ENCODE data around the gene MAGEA11.
"Not testable (repeated sequence)": the region's sequence is repeated elsewhere in the genome, so short reads cannot be mapped to it uniquely, and the experiment has no call there.

The MAGEA11 gene

GRCh38 chrX:149711545-149712236 lies at the start of gene MAGEA11:
MAGEA11 (plus strand) TSS chrX:149712060; CDS start chrX:149713160, 1,100 bp downstream.
- DNase-seq: peak; percentile 65

GRCh38 chrX:149675088-149675487 lies 36.8 kb upstream of the MAGEA11 start:
- not testable (repeated sequence) for DNase-seq

DNA sequence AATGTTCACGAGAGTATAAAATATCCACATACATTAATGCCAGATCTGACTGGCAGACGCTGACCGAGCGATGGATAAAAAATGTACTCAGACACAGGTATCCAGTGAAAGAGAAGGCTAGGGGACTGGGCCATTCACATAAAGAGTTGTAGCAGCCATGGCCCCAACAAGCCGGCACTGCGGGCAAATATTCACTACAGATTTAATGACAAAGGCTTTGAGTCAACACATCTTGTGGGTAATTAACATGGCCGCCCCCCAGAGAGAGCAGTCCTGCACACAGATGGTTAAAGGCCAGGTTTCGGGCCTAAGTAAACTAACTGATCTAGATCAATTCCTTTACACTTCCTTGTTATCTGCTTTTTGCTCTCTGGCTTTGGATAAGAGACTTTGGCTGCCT lies 36.3 kb upstream of the MAGEA11 start:
- not testable (repeated sequence) for DNase-seq

DNA sequence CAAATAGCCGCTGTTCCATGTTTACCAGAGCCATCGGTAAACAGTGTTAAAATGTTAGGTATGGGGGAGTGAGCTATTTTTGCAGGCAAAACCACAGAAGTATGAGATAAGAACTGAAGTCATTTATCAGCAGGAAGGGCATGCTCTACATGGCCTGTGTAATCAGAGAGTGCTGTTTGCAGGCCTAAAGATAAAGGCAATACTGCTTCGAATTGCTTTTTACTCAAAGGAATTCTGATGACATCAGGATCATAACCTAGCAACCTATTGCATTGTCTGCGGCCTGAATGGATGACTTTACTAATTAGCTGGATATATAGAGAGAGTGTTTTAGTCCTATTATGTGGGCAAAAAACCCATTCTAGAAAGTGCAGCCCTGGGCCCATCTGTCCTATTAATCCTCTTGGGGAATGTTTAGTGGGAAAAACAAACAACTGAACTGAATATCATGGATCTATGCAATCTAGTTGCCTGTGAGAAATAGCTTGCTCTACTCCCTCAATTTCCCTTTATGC lies 32.6 kb upstream of the MAGEA11 start:
- not testable (repeated sequence) for DNase-seq

DNA sequence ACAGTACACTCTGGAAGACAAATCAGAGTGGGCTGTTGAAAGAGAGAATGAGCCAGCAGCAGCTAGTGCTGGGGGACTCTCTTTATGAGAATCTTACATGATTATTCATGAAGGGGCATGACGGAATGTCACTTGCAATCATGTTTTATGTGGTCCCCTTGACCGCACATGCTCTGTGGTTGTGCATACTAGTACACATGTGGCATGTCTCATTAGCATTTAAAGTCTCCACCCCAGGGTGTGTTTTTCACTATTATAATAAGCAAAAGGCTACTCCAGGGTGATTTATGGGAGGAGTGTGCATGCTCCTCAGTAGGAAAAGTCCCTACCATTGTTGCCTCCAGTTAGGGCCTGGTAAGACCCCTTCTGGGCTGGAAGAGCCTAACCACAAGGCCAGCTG lies 30.7 kb upstream of the MAGEA11 start:
- DNase-seq: peak; percentile 14

DNA sequence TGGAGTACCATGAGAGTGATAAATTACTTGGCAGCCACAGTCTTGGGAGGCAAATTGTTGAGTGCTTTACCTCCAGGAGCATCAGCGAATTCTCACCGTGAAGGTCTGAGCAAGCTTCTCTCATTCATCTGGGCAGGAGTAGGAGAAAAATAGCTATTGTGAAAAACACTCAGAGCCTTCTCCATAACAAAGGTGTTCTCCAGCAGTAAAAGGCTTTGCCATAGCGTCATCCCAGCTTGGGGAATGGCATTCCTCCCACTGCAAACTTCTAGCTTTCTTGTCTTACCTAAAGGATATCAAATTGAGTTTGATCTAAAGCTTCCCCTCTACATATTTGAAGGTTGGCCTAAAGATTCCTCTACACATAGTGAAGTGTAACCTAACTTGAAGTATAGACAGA lies 29.8 kb upstream of the MAGEA11 start:
- DNase-seq: no peak

GRCh38 chrX:149682956-149683947 lies 28.6 kb upstream of the MAGEA11 start:
- peak; percentile 48 for DNase-seq

- no peak for DNase-seq
Observed at GRCh38 chrX:149683966-149684730, 27.7 kb upstream of the MAGEA11 start.

GRCh38 chrX:149687991-149688390 lies 23.9 kb upstream of the MAGEA11 start:
- DNase-seq: no peak

DNA sequence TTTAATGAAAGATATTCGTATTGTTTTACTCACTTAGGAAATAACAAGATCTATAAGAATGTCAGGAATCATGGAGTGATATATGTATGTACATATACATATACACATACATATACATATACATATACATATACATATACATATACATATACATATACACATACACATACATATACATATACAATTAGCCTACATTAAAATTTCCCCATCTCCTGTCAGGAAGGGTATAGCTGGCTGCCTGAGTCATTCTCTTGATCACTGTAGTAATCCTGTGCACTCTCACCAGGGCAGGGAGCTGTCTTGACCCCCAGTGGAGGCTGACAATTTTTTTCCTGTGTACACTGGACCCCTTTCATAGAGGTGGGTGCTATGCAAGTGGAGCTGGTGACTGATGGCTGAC lies 23.3 kb upstream of the MAGEA11 start:
- DNase-seq: no peak

- DNase-seq: no peak
Observed at GRCh38 chrX:149691794-149692193, 20.1 kb upstream of the MAGEA11 start.

GRCh38 chrX:149692686-149693272 lies 19.1 kb upstream of the MAGEA11 start:
- not testable (repeated sequence) for DNase-seq

GRCh38 chrX:149699761-149700160 lies 12.1 kb upstream of the MAGEA11 start:
- peak; percentile 33 for DNase-seq

DNA sequence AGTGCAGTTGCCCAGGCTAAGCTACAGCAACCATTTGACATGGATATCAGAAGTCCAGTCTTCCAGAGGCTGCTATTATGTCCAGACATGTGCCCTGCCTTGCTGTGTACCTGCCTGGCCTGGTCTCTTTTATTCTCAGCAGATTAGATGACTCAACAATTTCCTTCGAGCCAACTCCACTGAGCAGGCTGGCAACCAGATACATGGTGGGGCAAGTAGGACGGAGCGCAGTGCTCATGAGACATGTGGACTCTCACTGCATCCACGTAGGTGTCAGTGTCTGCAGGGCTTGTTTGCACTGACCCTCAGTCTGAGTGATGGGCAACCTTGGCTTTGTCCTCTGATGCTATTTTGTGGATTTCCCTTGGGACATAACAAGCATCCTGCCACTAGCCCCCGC lies 7.2 kb upstream of the MAGEA11 start:
- no peak for DNase-seq

- DNase-seq: no peak
Observed at GRCh38 chrX:149707147-149707901, 4.5 kb upstream of the MAGEA11 start.

DNA sequence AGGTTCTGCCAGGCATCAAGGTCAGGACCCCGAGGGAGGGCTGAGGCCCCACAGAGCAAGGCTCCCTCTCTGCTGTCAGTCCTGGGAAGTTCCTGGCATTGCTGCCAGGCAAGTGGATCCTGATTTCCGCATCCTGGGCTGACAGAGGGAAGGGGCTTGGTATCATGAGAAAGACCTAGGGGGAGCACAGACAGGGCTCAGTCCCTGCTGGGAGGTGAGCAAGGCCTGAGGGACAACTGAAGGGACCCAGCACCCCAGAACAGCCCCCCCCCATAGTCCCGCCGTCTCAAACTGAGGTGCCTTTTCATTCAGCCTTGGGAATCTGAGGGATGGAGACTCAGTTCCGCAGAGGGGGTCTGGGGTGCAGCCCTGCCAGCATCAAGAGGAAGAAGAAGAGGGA lies 971 bp downstream of the MAGEA11 start:
- no peak for DNase-seq

- DNase-seq: no peak
Observed at GRCh38 chrX:149713279-149714050, 1.6 kb downstream of the MAGEA11 start.

DNA sequence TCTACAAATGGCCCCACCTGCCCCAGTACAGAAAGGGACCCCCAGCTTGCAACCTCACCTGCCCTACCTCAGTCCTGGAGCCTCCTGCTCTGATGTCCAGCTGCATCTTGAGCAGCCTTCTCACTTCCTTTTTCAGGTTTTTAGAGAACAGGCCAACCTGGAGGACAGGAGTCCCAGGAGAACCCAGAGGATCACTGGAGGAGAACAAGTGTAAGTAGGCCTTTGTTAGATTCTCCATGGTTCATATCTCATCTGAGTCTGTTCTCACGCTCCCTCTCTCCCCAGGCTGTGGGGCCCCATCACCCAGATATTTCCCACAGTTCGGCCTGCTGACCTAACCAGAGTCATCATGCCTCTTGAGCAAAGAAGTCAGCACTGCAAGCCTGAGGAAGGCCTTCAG lies 3.6 kb downstream of the MAGEA11 start:
- DNase-seq: no peak

DNA sequence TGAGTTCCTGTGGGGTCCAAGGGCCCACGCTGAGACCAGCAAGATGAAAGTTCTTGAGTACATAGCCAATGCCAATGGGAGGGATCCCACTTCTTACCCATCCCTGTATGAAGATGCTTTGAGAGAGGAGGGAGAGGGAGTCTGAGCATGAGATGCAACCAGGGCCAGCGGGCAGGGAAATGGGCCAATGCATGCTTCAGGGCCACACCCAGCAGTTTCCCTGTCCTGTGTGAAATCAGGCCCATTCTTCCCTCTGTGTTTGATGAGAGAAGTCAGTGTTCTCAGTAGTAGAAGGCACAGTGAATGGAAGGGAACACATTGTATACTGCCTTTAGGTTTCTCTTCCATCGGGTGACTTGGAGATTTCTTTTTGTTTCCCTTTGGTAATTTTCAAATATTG lies 4.8 kb downstream of the MAGEA11 start:
- no peak for DNase-seq

- DNase-seq: no peak
Observed at GRCh38 chrX:149717803-149718202, 5.9 kb downstream of the MAGEA11 start.

- no peak for DNase-seq
Observed at GRCh38 chrX:149718757-149719156, 6.9 kb downstream of the MAGEA11 start.
